ENCODE data around the gene KRTAP2-2.
A peak's percentile ranks its signal among the peaks of the same experiment; 100 is the strongest.
"Not testable (repeated sequence)": the region's sequence is repeated elsewhere in the genome, so short reads cannot be mapped to it uniquely, and the experiment has no call there.

Gene KRTAP2-2

DNA sequence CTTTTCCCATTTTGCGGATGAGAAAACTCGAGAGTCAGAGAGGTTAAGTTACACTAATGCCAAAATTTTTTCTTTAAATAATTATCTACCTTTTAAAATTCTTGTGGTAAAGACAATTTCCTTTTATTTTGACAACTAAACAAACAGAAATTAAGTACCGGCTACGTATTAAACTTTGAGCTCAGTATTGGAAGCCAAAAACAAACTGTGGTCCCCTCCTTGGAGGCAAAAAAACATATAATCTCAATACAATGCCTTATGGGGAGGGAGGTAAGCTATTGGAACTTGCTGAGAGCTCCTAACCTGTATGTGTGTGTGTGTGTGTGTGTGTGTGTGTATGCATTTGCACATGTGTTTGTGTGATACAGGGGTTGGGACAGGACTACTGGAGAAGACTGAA lies 8.4 kb upstream of the KRTAP2-2 start:
- DNase-seq: no peak

DNA sequence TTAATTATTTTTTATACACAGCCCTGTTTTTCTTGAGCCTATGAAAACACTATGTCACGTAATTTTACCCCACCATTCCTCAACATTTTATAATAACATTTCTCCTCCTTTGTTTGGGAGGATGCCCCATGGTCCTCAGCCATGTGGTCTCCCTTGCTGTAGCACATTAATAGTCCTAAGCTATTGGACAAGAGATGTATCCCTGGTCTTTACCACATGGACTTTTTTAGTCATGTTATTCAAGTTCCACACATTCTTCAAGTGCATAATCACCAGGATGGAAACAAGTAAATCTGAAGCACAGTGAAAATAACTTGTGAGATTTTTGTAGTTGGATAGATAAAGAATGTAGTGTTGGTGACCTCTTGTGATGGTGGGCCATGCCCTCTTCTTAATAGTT lies 6.9 kb upstream of the KRTAP2-2 start:
- DNase-seq: no peak

DNA sequence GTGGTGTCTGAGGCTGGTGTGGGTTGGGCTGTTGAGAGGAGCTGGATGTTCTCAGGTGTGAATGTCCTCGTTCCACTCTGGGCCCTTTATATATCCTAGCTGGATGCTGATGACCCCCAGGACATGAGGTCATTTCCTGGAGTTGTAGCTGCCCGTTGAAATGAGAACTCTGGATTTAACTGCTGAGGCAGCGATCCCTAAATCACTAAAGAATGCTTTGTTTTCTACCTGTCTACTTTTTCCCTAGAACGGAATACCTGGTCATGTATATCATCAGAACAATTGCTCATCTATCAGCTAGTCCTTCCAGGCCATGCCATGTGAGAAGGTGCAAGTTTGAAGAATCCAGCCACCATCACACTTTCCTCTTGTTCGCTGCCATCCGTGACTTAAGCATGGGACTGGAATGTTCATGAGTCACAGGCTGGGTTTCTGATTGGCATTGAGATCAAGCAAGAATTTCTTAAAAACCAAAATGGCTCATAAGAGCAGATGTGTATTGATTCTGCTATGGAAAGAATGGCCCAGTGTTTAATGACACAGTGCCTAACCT lies 5.1 kb upstream of the KRTAP2-2 start, which contains the start of gene KRTAP2-3:
KRTAP2-3 (minus strand) TSS at position 63 of the 553 bp plus-strand sequence. CDS start 64 bp downstream, outside the sequence.
- no peak for DNase-seq

DNA sequence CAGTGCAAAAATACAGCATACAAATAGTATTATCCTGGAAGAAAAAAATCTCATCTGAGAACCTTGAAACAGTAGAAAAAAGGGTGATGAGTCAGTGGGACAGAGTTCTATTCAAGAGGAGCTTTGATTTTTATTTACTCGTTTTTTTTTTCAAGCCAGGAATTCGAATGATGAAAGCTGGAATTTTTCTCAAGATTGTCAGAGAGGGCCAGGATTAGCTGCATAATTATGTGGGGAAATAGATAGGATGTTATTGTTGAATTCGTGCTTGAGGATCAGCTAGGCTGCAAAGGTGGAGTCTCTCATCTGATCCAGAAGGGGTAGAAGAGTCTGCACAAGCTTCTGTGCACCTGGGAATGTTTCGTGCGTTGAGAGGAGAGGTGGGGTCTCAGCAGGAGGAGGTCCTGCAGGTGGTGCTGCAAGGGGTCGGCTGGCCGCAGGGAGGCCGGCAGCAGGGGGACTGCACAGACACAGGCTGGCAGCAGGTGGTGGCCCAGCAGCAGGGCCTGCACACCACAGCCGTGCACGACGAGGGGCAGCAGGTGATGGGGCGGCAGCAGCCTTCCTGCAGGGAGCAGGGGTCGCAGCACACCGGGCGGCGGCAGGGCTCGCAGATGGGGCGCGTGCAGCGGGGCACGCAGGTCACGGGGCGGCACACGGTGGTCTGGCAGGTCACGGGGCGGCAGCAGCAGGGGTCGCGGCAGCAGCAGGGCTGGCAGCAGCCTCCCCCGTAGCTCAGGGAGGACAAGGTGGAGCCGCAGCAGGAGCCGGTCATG lies 4.4 kb upstream of the KRTAP2-2 start:
- not testable (repeated sequence) for DNase-seq

DNA sequence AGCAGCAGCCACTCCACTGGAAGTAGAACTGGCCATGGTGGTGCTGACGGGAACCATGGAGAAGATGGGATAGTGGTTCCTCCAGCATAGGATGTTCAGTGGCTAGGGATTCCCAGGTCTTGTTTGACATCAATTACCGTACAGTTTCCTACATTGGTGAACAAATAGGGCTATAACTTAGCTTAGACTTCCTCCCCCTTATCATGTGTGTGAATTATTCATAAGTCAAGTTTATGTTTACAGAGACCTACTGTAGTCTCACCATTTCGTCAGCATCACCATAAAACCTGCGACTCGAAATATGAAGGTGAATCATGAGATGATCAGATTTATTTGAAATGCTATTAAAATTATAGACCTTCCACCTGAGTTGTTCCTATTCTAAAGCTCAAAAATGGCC lies 3.7 kb upstream of the KRTAP2-2 start:
- DNase-seq: no peak

DNA sequence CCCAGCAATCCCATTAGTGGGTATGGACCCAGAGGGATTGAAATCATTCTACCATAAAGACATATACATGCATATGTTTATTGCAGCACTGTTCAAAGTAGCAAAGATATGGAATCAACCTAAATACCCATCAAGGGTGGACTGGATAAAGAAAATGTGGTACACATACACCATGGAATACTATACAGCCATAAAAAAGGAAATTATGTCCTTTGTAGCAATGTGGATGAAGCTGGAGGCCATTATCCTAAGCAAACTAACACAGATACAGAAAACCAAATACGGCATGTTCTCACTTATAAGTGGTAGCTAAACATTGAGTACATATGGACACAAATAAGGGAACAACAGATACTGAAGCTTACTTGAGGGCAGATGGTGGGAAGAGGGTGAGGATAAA lies 2.5 kb upstream of the KRTAP2-2 start:
- DNase-seq: no peak

DNA sequence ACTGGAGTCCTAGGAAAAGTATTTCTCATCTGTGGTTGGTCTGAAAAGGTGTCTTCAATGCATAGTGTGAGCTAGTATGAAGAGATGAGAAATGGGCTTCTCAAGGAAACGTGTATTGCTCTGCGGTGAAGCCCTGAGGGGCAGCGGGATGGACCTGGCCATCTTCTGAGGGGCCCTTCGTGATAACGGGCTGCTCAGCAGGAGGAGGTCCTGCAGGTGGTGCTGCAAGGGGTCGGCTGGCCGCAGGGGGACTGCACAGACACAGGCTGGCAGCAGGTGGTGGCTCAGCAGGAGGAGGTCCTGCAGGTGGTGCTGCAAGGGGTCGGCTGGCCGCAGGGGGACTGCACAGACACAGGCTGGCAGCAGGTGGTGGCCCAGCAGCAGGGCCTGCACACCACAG lies 474 bp downstream of the KRTAP2-2 start:
- not testable (repeated sequence) for DNase-seq

DNA sequence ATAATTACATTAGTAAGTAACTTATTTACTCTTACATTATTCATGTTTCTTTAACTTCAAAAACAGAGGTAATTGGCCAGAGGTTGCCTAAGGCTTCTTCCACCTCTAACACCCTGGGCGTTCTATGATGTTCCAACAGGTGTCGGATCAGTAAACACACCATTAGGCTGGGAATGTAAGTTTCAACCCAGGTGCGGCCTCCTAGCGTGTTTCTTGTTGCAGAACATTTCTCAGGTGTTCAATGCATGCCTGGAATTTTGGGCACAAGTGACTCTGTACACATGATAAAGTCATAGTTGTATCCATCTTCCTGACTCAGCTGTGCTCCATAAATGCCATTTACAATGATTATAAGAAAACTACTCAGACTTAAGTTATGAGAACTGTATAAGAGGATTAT lies 1.0 kb downstream of the KRTAP2-2 start:
- DNase-seq: no peak

DNA sequence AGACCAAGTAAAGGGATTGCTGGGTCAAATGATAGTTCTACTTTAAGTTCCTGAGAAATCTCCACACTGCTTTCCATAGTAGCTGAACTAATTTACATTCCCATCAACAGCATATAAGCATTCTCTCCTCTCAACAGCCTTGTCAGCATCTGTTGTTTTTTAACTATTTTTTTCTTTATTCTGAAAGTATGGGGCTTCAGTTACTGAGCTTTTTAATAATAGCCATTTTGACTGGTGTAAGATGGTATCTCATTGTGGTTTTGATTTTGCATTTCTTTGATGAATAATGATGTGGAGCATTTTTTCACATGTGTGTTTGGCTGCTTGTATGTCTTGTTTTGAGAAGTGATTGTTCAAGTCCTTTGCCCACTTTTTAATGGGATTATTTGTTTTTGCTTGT lies 2.5 kb downstream of the KRTAP2-2 start:
- DNase-seq: no peak

DNA sequence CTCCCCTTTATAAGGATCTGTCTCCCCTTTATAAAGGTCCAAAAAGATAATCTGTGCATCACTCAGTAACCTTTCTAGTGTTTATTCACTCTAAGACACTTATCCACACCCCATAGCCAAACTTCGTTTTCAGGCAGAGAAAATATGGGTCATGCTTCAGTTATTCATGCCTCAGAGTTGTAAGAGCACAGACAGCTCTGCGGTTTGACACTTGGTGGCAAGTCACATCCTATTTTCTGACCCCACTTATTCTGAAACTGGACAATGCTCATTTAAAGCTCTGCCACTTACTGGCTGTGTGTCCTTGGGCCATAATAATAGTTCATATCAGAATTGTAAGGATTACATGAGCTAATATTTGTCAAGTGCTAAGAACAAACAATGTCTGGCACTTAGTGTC lies 5.9 kb downstream of the KRTAP2-2 start:
- no peak for DNase-seq

DNA sequence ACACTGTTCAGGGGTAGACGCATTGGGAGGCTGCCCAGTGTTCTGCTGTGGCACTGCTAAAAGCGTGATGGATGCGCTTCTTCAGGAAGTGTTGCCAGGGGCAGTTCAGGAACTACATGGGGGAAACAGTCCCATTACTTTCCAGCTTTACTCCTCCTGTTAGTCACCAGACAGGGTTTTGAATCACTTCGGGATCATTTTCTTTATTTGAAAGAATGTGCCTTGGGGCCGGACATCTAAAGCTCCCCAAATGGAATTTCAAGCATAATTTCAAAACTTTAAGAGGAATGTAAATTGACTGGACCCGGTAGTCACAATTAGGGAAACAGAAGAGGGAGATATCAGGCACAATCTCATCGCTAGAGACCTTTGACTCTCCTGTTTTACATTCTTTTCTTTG lies 6.6 kb downstream of the KRTAP2-2 start:
- DNase-seq: no peak

DNA sequence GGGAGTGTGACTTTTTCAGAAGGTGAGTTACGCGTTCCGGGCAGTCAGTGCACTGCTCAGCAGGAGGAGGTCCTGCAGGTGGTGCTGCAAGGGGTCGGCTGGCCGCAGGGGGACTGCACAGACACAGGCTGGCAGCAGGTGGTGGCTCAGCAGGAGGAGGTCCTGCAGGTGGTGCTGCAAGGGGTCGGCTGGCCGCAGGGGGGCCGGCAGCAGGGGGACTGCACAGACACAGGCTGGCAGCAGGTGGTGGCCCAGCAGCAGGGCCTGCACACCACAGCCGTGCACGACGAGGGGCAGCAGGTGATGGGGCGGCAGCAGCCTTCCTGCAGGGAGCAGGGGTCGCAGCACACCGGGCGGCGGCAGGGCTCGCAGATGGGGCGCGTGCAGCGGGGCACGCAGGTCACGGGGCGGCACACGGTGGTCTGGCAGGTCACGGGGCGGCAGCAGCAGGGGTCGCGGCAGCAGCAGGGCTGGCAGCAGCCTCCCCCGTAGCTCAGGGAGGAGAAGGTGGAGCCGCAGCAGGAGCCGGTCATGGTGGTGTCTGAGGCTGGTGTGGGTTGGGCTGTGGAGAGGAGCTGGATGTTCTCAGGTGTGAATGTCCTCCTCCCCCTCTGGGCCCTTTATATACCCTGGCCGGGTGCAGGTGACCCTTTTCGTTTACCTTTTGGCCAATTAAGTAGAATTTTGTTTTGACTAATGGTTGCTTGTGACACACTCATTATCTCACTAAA lies 8.1 kb downstream of the KRTAP2-2 start, which contains the start of gene KRTAP2-1:
KRTAP2-1 (minus strand) TSS at position 582 of the 731 bp plus-strand sequence; CDS start at position 533, 49 bp downstream.
- not testable (repeated sequence) for DNase-seq

DNA sequence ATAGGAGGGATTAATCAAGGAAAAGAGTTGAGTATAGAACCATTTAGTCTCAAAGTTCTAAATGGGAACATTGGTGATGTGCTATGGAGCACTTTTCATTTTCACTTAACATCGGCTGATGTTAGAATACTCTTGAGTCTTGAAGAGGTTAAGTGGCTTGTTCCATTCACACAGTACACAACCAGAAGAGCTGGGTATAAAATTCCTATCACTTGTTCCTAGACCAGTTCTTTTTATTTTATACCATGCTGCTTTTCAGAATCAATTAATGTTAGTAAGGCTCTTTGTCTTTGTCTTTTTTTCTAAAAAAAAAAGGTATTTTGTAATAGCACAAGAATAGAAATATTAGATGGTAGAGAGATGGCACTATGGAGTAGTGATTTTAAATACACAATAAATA lies 12.1 kb downstream of the KRTAP2-2 start:
- DNase-seq: no peak

DNA sequence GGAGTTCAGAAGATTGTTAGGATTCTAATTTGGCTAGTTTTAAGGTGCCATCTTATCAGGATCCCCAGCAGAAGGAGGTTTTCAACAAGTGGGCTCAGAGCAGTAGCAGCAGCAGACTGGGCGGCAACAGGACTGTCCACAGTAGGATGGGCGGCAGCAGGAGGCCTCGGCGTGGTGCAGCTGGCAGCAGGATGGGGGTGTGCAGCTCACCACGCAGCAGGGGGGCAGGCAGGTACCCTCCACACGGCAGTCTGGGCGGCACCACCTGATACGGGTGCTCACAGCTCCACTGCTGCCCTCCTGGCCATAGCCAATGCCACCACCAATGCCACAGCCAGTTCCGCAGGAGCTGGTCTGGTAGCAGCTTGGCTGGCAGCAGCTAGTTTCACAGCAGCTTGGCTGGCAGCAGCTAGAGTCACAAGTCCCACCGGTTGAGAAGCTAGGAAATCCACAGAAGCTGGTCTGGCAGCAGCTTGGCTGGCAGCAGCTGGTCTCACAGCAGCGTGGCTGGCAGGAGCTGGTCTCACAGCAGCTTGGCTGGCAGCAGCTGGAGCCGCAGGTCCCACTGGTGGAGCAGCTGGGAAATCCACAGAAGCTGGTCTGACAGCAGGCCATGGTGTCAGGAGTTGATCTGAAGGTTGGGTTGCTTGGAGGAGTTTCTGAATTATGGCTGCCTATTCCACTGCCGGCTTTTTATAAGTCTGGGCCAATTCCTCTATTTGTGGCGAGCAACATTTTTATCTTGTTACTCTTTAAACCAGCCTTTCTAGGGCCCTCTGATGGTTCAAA lies 14.1 kb downstream of the KRTAP2-2 start, which contains the start of gene KRTAP1-1:
KRTAP1-1 (minus strand) TSS at position 668 of the 789 bp plus-strand sequence; CDS start at position 615, 53 bp downstream.
- peak; percentile 56 for DNase-seq

DNA sequence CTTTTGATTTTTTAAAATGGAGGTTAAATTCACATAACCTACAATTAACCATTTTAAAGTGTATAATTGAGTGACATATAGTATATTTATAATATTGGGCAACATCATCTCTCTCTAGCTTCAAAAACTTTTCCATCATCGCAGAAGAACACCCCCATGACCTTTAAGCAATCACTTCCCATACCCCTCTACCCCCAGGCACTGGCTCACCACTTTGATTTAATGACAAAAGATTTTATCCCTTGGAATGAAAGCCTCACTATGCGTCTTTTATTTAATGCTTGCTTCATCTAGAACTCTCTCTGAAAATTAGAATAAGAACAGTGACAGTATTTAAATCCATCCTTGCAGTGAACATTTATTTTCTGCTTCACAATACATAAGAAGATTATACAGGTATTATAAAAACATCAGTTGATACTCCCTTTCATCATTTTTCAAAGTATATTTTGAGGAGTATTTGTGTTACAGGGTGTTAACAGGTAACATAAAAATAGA lies 17.1 kb downstream of the KRTAP2-2 start:
- DNase-seq: no peak

DNA sequence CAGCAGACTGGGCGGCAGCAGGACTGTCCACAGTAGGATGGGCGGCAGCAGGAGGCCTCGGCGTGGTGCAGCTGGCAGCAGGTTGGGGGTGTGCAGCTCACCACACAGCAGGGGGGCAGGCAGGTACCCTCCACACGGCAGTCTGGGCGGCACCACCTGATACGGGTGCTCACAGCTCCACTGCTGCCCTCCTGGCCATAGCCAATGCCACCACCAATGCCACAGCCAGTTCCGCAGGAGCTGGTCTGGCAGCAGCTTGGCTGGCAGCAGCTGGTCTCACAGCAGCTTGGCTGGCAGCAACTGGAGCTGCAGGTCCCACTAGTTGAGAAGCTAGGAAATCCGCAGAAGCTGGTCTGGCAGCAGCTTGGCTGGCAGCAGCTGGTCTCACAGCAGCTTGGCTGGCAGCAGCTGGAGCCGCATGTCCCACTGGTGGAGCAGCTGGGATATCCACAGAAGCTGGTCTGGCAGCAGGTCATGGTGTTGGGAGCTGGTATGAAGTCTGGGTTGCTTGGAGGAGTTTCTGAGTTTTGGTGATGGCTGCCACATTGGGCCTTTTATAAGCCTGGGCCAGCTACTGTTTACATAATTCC lies 20.6 kb downstream of the KRTAP2-2 start, which contains the start of gene KRTAP1-3:
KRTAP1-3 (minus strand) TSS at position 529 of the 590 bp plus-strand sequence; CDS start at position 476, 53 bp downstream.
- peak; percentile 39 for DNase-seq

DNA sequence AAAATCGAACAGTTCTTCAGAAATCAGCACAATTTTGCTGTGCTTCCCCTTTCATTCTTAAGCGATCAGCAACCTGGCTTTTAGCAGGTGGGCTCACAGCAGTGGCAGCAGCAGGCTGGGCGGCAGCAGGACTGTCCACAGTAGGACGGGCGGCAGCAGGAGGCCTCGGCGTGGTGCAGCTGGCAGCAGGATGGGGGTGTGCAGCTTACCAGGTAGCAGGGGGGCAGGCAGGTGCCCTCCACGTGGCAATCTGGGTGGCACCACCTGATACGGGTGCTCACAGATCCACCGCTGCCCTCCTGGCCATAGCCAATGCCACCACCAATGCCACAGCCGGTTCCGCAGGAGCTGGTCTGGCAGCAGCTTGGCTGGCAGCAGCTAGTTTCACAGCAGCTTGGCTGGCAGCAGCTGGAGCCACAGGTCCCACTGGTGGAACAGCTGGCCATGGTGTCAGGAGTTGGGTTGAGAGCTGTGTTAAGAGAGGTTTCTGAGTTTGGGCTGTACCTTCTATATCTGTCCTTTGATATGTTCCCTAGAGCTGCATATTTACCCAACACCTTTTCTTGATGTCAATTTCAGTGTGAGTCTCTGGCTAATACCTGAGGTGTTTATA lies 25.3 kb downstream of the KRTAP2-2 start, which contains the start of gene KRTAP1-4:
KRTAP1-4 (minus strand) TSS at position 563 of the 613 bp plus-strand sequence; CDS start at position 446, 117 bp downstream.
- no peak for DNase-seq

DNA sequence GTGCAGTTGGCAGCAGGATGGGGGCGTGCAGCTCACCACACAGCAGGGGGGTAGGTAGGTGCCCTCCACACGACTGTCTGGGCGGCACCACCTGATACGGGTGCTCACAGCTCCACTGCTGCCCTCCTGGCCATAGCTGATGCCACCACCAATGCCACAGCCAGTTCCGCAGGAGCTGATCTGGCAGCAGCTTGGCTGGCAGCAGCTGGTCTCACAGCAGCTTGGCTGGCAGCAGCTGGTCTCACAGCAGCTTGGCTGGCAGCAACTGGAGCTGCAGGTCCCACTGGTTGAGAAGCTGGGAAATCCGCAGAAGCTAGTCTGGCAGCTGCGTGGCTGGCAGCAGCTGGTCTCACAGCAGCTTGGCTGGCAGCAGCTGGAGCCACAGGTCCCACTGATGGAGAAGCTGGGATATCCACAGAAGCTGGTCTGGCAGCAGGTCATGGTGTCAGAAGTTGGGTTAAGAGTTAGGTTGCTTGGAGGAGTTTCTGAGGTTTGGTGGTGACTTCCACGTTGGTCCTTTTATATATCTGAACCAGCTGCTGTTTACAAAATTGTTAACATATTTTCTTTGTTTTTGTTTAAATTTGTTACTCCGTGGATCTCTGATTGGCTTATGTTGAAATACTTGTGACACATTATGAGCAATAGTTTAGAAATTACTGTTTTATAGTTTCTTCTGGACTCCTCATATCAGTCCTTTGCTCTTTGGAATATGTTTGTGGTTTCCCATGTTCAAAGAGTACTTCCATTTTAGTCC lies 28.1 kb downstream of the KRTAP2-2 start, which contains the start of gene KRTAP1-5:
KRTAP1-5 (minus strand) TSS at position 494 of the 757 bp plus-strand sequence; CDS start at position 441, 53 bp downstream.
- no peak for DNase-seq

DNA sequence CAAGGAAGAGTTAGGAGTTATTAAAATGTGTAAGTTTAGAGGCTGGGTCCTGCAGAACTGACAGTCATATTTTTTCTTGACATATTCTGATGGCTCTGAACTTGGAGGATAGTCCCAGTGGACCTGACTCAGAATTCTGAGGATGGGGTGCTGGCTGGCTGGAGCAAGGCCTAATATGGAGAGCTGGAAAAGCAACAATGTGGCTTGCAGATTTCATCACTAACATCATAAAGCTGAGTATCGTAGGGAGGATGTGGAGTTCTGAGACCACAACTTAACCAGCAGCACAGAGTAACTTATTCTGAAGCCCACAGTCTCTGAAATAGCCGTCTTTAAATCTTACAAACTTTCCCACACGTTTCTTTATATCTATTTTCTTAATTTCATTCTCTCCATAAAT lies 30.3 kb downstream of the KRTAP2-2 start:
- DNase-seq: no peak

DNA sequence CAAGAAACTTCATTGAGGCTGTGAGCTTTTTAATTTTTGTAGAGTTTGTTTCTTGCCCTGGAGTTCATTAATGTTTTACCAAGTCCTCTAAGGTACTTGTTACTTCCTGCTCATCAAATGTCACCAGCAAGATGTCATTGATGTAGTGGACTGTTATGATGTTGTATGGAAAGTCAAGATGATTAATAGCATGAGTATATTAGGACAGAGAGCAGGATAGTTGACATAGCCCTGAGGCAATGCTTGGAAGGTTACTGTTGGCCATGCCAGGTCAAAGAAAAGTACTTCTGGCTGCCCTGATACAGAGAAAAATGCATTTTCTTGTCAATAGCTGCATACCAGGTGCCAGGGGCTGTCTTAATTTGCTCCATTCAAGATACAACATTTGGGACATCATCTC lies 34.7 kb downstream of the KRTAP2-2 start:
- no peak for DNase-seq

Data from DMS 273 treated with DMSO at 0.1 percent for 48 hours (cell line).